ENCODE results near the gene TPSB2. TPM values are rescaled to one million over a fixed set of nuclear protein-coding genes. Genes with fewer than 3 reads are reported as not detected.
"Not testable (repeated sequence)": the region's sequence is repeated elsewhere in the genome, so short reads cannot be mapped to it uniquely, and the experiment has no call there.

The TPSB2 gene
- total RNA-seq (2021; ENCODE audit: unreplicated experiment): not detected
- not detected in 2 replicates for polyA plus RNA-seq (2012)
- not detected for Bru-seq, nascent RNA
- not detected for BruChase-seq, experiment 1, labeled RNA remaining after a 6-hour chase
- BruChase-seq, experiment 2, labeled RNA remaining after a 2-hour chase: not detected
- long read RNA-seq: 0 reads

GRCh38 chr16:1230084-1230470, at the start of gene TPSB2:
Gene TPSB2 (minus strand): TSS chr16:1230184. CDS start chr16:1229951, 233 bp downstream.
- H4K20me1 ChIP-seq (ENCODE audit: insufficient read depth); H3K9me3 ChIP-seq (ENCODE audit: control insufficient read depth in 1 of 2, insufficient read depth in 1 of 2, low read depth in 1 of 2, low read length in 2 of 2); BruUV-seq (replicated peaks); H3K36me3 ChIP-seq (ENCODE audit: control insufficient read depth in 1 of 2, insufficient read depth in 2 of 2, low read length in 2 of 2); H3K4me1 ChIP-seq (ENCODE audit: control insufficient read depth in 1 of 2, insufficient read depth in 2 of 2, low read length in 2 of 2); DNase-seq (ENCODE audit: low read depth, low spot score); POLR2A ChIA-PET; H3K4me2 ChIP-seq (ENCODE audit: low read length); H3K9ac ChIP-seq (ENCODE audit: low read length); H3K4me3 ChIP-seq (replicated peaks in 1 of 2; ENCODE audit: low read depth in 1 of 2, low read length in 2 of 2); H3K27ac ChIP-seq (ENCODE audit: low read depth, low read length); RAD21 ChIA-PET (ENCODE audit: low non-redundant PET in 1 of 2, low total read pairs in 2 of 2, uncharacterized antibody in 2 of 2, unreplicated experiment in 2 of 2); H3K79me2 ChIP-seq (ENCODE audit: insufficient read depth, low read length); ATAC-seq; H2AFZ ChIP-seq (ENCODE audit: low read depth, low read length, poor library complexity, severe bottlenecking); intact Hi-C loops (cut with micrococcal nuclease); H3K9me2 ChIP-seq (ENCODE audit: insufficient read depth); H3K27me3 ChIP-seq (ENCODE audit: insufficient read depth, low read length); CTCF ChIA-PET: not testable (repeated sequence)

GRCh38 chr16:1279081-1279944, 49.3 kb upstream of the TPSB2 start:
- CTCF ChIA-PET: no interaction called here
- Histone ChIP-seq H3K79me2 (ENCODE audit: insufficient read depth, low read length) (no peaks in the 10 kb centered on the region), H3K27ac (ENCODE audit: low read depth, low read length) (no peak overlapping the region), H4K20me1 (ENCODE audit: insufficient read depth) (no peaks in the 10 kb centered on the region), H3K4me3 (replicated peaks in 1 of 2; ENCODE audit: low read depth in 1 of 2, low read length in 2 of 2) (no peak overlapping the region), H3K27me3 (ENCODE audit: insufficient read depth, low read length) (no peaks in the 10 kb centered on the region), H3K9ac (ENCODE audit: low read length) (no peak overlapping the region), H3K4me2 (ENCODE audit: low read length) (no peak overlapping the region), H3K9me3 (ENCODE audit: control insufficient read depth in 1 of 2, insufficient read depth in 1 of 2, low read depth in 1 of 2, low read length in 2 of 2) (no peaks in the 10 kb centered on the region), H3K36me3 (ENCODE audit: control insufficient read depth in 1 of 2, insufficient read depth in 2 of 2, low read length in 2 of 2) (no peaks in the 10 kb centered on the region), H2AFZ (ENCODE audit: low read depth, low read length, poor library complexity, severe bottlenecking) (no peak overlapping the region), H3K4me1 (ENCODE audit: control insufficient read depth in 1 of 2, insufficient read depth in 2 of 2, low read length in 2 of 2) (peaks cover 0 to 10% of the 10 kb centered on the region in 2 experiments; a peak in 1 of 4 replicates), H3K9me2 (ENCODE audit: insufficient read depth) (no peaks in the 10 kb centered on the region)
- RAD21 ChIA-PET (ENCODE audit: low non-redundant PET in 1 of 2, low total read pairs in 2 of 2, uncharacterized antibody in 2 of 2, unreplicated experiment in 2 of 2): no interaction called here
- POLR2A ChIA-PET: no interaction called here
- ATAC-seq: no peak
- intact Hi-C loops (cut with micrococcal nuclease): no loop called here
- DNase-seq (ENCODE audit: low read depth, low spot score): no peak
- no TSS peak for BruUV-seq (replicated peaks)
- no peak for TF ChIP-seq ELF1 (IDR thresholded peaks at IDR 0.05; ENCODE audit: borderline replicate concordance, low read depth)
- no peak for TF ChIP-seq EZH2phosphoT487 (IDR thresholded peaks at IDR 0.05; ENCODE audit: borderline replicate concordance)
- TF ChIP-seq RAD21 (IDR thresholded peaks at IDR 0.05; ENCODE audit: low read depth): no peak
- TF ChIP-seq ZNF274 (IDR thresholded peaks at IDR 0.05; ENCODE audit: low read depth, low read length): no peak
- TF ChIP-seq SRF (IDR thresholded peaks at IDR 0.05; ENCODE audit: low read depth): no peak
- TF ChIP-seq EZH2 (IDR thresholded peaks at IDR 0.05): no peak
- no peak for TF ChIP-seq POLR2AphosphoS5 (IDR thresholded peaks at IDR 0.05; ENCODE audit: low read depth, low read length)
- TF ChIP-seq TCF7L2 (IDR thresholded peaks at IDR 0.05; ENCODE audit: borderline replicate concordance, extremely low read depth, insufficient read depth, insufficient read length): no peak
- TF ChIP-seq EGR1 (IDR thresholded peaks at IDR 0.05; ENCODE audit: low read depth): no peak
- no peak for TF ChIP-seq JUND (IDR thresholded peaks at IDR 0.05)
- TF ChIP-seq CEBPB (IDR thresholded peaks at IDR 0.05; ENCODE audit: low read depth): no peak
- no peak for TF ChIP-seq ZBTB33 (IDR thresholded peaks at IDR 0.05; ENCODE audit: extremely low read depth, insufficient replicate concordance, low read length)
- no peak for TF ChIP-seq REST (IDR thresholded peaks at IDR 0.05; ENCODE audit: low read depth)
- TF ChIP-seq SIN3A (IDR thresholded peaks at IDR 0.05; ENCODE audit: low read depth): no peak
